PC-9 (cell line): ENCODE data around the gene PTOV1. TPM values are rescaled to one million over a fixed set of nuclear protein-coding genes. Genes with fewer than 3 reads are reported as not detected.

Experiments used
- BruUV-seq: library from RNA; stranded (reverse); fragments of 400-500 nt; replicated peaks from 2 replicates; lab custom pipeline; 2021; lab: Mats Ljungman, UMichigan
- CTCF ChIA-PET: fragments of 300-600 bp; sonication (Branson Sonifier 250); formaldehyde crosslinking; loops from one replicate; lab custom pipeline; 2022; ENCODE audit warnings: antibody characterized with exemption; lab: Charles Lee
- POLR2A ChIA-PET: fragments of 300-600 bp; sonication (Branson Sonifier 250); formaldehyde crosslinking; loops from one replicate; lab custom pipeline; 2022; ENCODE audit warnings: antibody characterized with exemption; ENCODE audit not compliant: unreplicated experiment; lab: Charles Lee
- DNase-seq, 2 experiments: peaks; one replicate each; pipeline versions ENCODE4 v3.0.0 to v3.0.0-alpha.2; 2015 to 2022; ENCODE audit warnings: mixed read lengths in 1 of 2
- H2AFZ ChIP-seq: fragments of 200-600 bp; sonication (generic); 2 replicates; pipeline ENCODE4 v1.8.1; 2017; ENCODE audit warnings: antibody characterized with exemption
- H3F3A ChIP-seq: fragments of 200-600 bp; sonication (generic); 2 replicates; pipeline ENCODE4 v1.8.1; 2017; ENCODE audit warnings: antibody characterized with exemption, mild to moderate bottlenecking, low read depth; ENCODE audit not compliant: insufficient read depth
- H3K27ac ChIP-seq: fragments of 200-600 bp; sonication (generic); 2 replicates; pipeline ENCODE4 v1.6.1; 2016; ENCODE audit warnings: mixed run types
- H3K27me3 ChIP-seq: fragments of 200-600 bp; sonication (generic); 2 replicates; pipeline ENCODE4 v1.6.1; 2016; ENCODE audit warnings: low read depth, mixed run types; ENCODE audit not compliant: insufficient read depth
- H3K36me3 ChIP-seq: fragments of 200-600 bp; sonication (generic); 2 replicates; pipeline ENCODE4 v1.6.1; 2016; ENCODE audit warnings: low read depth, mixed run types
- H3K4me1 ChIP-seq: fragments of 200-600 bp; sonication (generic); replicated peaks from 2 replicates; pipeline ENCODE4 v1.6.1; 2016; ENCODE audit warnings: mixed run types; ENCODE audit not compliant: insufficient read depth
- H3K4me2 ChIP-seq: fragments of 200-600 bp; sonication (generic); 2 replicates; pipeline ENCODE4 v1.6.1; 2017; ENCODE audit warnings: mixed run types
- H3K4me3 ChIP-seq: fragments of 200-600 bp; sonication (generic); 2 replicates; pipeline ENCODE4 v1.6.1; 2016; ENCODE audit warnings: mixed run types
- H3K79me2 ChIP-seq: fragments of 200-600 bp; sonication (generic); 2 replicates; pipeline ENCODE4 v1.6.1; 2017; ENCODE audit warnings: low read depth, mixed run types
- H3K9me2 ChIP-seq: fragments of 200-600 bp; sonication (generic); 2 replicates; pipeline ENCODE4 v1.8.1; 2017; ENCODE audit warnings: mild to moderate bottlenecking; ENCODE audit not compliant: insufficient read depth
- H3K9me3 ChIP-seq: fragments of 200-600 bp; sonication (generic); 2 replicates; pipeline ENCODE4 v1.8.1; 2016; ENCODE audit warnings: low read depth; ENCODE audit not compliant: insufficient read depth
- H4K20me1 ChIP-seq: fragments of 200-600 bp; sonication (generic); 2 replicates; pipeline ENCODE4 v1.8.1; 2017; ENCODE audit not compliant: insufficient read depth
- CTCF ChIP-seq: fragments of 200-600 bp; sonication (generic); conservative IDR thresholded peaks from 2 replicates; pipeline ENCODE4 v1.6.1; 2017; ENCODE audit warnings: mixed run types, antibody characterized with exemption, mild to moderate bottlenecking, moderate library complexity
- EZH2 ChIP-seq: fragments of 200-600 bp; sonication (generic); IDR thresholded peaks from 2 replicates; pipeline ENCODE4 v1.8.0; 2017; ENCODE audit warnings: antibody characterized with exemption, low read depth
- intact Hi-C: fragments of 100-400 bp; cut with micrococcal nuclease; formaldehyde crosslinking; loops from one replicate; pipeline ENCODE4 v1.10.0; 2022; ENCODE audit not compliant: unreplicated experiment
- total RNA-seq: library from RNA; stranded (reverse); gene quantifications from 2 replicates; pipeline ENCODE4 v1.2.3, GENCODE V29; 2021

Gene PTOV1
- total RNA-seq, 1 experiment from 2014 or later: 155 TPM

- Histone ChIP-seq H4K20me1 (peaks cover 36% of the 10 kb centered on the region), H3K4me3 (peak overlapping the region; percentile 79), H3K9me3 (no peaks in the 10 kb centered on the region), H3F3A (peaks cover 21% of the 10 kb centered on the region; the same call in 1 of the 2 replicates), H3K27ac (peak overlapping the region; percentile 92), H2AFZ (peak overlapping the region; percentile 86), H3K27me3 (no peaks in the 10 kb centered on the region), H3K9me2 (no peaks in the 10 kb centered on the region), H3K4me2 (peak overlapping the region; percentile 95), H3K36me3 (0 out of 2 replicates have a peak, but pooled peaks cover 14% of the 10 kb centered on the region), H3K79me2 (peaks cover 52% of the 10 kb centered on the region), H3K4me1 (peaks cover 21% of the 10 kb centered on the region)
- intact Hi-C loops: loop anchor here (2.0 to 5.0 kb wide), 10 partner anchors 51 to 513 kb away; partner anchors contain the start of genes AP2A1, ATF5, DKKL1 and MYH14
- ChIA-PET CTCF (no interaction called here), POLR2A (interaction anchor here (0.6 to 0.7 kb wide), 2 partner anchors 8 to 423 kb away, joined by 3 to 4 read pairs; partner anchors contain the start of gene ALDH16A1)
- DNase-seq: no peak
- TF ChIP-seq EZH2: no peak
- TF ChIP-seq CTCF: no peak
- BruUV-seq: no TSS peak
Measured at GRCh38 chr19:49875857-49876421, 25.0 kb downstream of the PTOV1 start.

GRCh38 chr19:49876422-49877019, 25.6 kb downstream of the PTOV1 start:
- intact Hi-C loops: loop anchor here (1.0 to 5.0 kb wide), 12 partner anchors 7 to 514 kb away; partner anchors contain the start of genes AP2A1, ATF5, DKKL1 and FUZ
- H2AFZ ChIP-seq: peak overlapping the region; percentile 86
- no peaks in the 10 kb centered on the region for H3K27me3 ChIP-seq
- ChIA-PET CTCF (no interaction called here), POLR2A (interaction anchor here (0.6 to 0.7 kb wide), 2 partner anchors 9 to 423 kb away, joined by 3 to 4 read pairs; partner anchors contain the start of gene ALDH16A1)
- H4K20me1 ChIP-seq: peaks cover 36% of the 10 kb centered on the region
- BruUV-seq: no TSS peak
- H3K36me3 ChIP-seq: peaks cover 14% of the 10 kb centered on the region; the same call in 1 of the 2 replicates
- H3K4me1 ChIP-seq: peaks cover 21% of the 10 kb centered on the region
- TF ChIP-seq CTCF (no peak), EZH2 (no peak)
- no peaks in the 10 kb centered on the region for H3K9me2 ChIP-seq
- H3F3A ChIP-seq: peaks cover 20% of the 10 kb centered on the region; the same call in 1 of the 2 replicates
- no peaks in the 10 kb centered on the region for H3K9me3 ChIP-seq
- peaks cover 52% of the 10 kb centered on the region for H3K79me2 ChIP-seq
- H3K27ac ChIP-seq: peak overlapping the region; percentile 92
- peak; percentile 91 to 97 for DNase-seq
- H3K4me3 ChIP-seq: peak overlapping the region; percentile 79
- H3K4me2 ChIP-seq: peak overlapping the region; percentile 95

- Histone ChIP-seq H4K20me1 (peaks cover 32% of the 10 kb centered on the region), H3K27ac (peak within 1 kb of the TSS; percentile 92), H3K27me3 (no peaks in the 10 kb centered on the region), H2AFZ (peak within 1 kb of the TSS; percentile 86), H3F3A (0 out of 2 replicates have a peak, but pooled peaks cover 17% of the 10 kb centered on the region), H3K9me3 (no peaks in the 10 kb centered on the region), H3K9me2 (no peaks in the 10 kb centered on the region), H3K36me3 (peaks cover 16% of the 10 kb centered on the region; the same call in 1 of the 2 replicates), H3K4me1 (peaks cover 21% of the 10 kb centered on the region), H3K4me3 (peak within 1 kb of the TSS; percentile 79), H3K79me2 (peaks cover 48% of the 10 kb centered on the region), H3K4me2 (peak within 1 kb of the TSS; percentile 95)
- TSS peak; percentile 38 for BruUV-seq
- CTCF ChIA-PET: no interaction called here
- intact Hi-C loops: loop anchor here (1.0 to 5.0 kb wide), 12 partner anchors 8 to 514 kb away; partner anchors contain the start of genes AP2A1, ATF5, DKKL1 and FUZ
- TF ChIP-seq CTCF: no peak
- TF ChIP-seq EZH2: no peak
- DNase-seq: peak; percentile 99
- POLR2A ChIA-PET: interaction anchor here (0.6 to 0.7 kb wide), 2 partner anchors 237 to 381 kb away, joined by 5 to 7 read pairs; partner anchors contain the start of genes RPS11 and RRAS
Measured at GRCh38 chr19:49877020-49877878, 26.3 kb downstream of the PTOV1 start, which contains the start of the genes AKT1S1 and TBC1D17. AKT1S1 (minus strand) TSS chr19:49877355; CDS start chr19:49873295, 4,060 bp downstream. TBC1D17 (plus strand) TSS chr19:49877702; CDS start chr19:49877724, 22 bp downstream.
